ENCODE measurements around the gene MICU1.

DNA sequence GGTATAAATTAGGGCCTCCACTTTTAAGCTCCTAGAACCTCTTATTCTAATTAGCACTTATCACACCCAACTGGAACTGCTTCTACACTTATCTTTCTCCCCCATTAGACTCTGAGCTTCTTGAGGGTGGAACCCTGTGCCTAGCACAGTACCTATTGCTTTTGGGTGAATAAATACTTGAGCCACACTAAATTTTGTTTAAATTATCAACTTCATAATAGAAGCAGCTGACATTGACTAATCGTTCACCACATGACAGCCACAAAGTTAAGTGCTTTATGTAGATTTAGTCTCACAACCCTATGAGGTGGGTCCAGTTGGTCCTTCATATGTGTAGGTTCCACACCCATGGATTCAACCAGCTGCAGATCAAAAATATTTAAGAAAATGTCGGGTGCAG, 235.1 kb downstream of the MICU1 start:
- TF ChIP-seq GATA2 (IDR thresholded peaks at IDR 0.05; ENCODE audit: low read depth, low read length): no peak
- TF ChIP-seq GATA3 (IDR thresholded peaks at IDR 0.05; ENCODE audit: low read depth, low read length): no peak

Data from SH-SY5Y (cell line).